A673 (cell line): Measurements from ENCODE around the gene FYCO1. TPM values are rescaled to one million over a fixed set of nuclear protein-coding genes. Genes with fewer than 3 reads are reported as not detected.

Experiments used
- BruUV-seq: library from RNA; stranded (reverse); fragments of 400-500 nt; replicated peaks from 2 replicates; lab custom pipeline; 2021; lab: Mats Ljungman, UMichigan
- CTCF ChIA-PET: fragments of 300-600 bp; sonication (Branson Sonifier 250); formaldehyde crosslinking; loops from one replicate; lab custom pipeline; 2022; ENCODE audit warnings: antibody characterized with exemption; lab: Charles Lee
- POLR2A ChIA-PET: fragments of 300-600 bp; sonication (Branson Sonifier 250); formaldehyde crosslinking; loops from one replicate; lab custom pipeline; 2022; ENCODE audit warnings: antibody characterized with exemption; ENCODE audit not compliant: low non-redundant PET; lab: Charles Lee
- DNase-seq: peaks from one replicate; pipeline ENCODE4 v3.0.0-alpha.2; 2015; ENCODE audit warnings: low spot score
- H3K27ac ChIP-seq: fragments of 200-600 bp; sonication (generic); 2 replicates; pipeline ENCODE4 v1.5.1; 2016; ENCODE audit warnings: mixed run types, low read depth, mild to moderate bottlenecking, mixed read lengths, antibody characterized with exemption, low read length; ENCODE audit not compliant: poor library complexity, severe bottlenecking
- H3K27me3 ChIP-seq: fragments of 200-600 bp; sonication (generic); replicated peaks from 2 replicates; pipeline ENCODE4 v1.6.1; 2017; ENCODE audit warnings: mixed run types, low read depth, mild to moderate bottlenecking, mixed read lengths, antibody characterized with exemption, low read length; ENCODE audit not compliant: insufficient read depth, poor library complexity
- H3K36me3 ChIP-seq: fragments of 200-600 bp; sonication (generic); 2 replicates; pipeline ENCODE4 v1.6.1; 2016; ENCODE audit warnings: mixed run types, mild to moderate bottlenecking, mixed read lengths, antibody characterized with exemption, low read length; ENCODE audit not compliant: insufficient read depth, poor library complexity, severe bottlenecking
- H3K4me1 ChIP-seq: fragments of 200-600 bp; sonication (generic); 2 replicates; pipeline ENCODE4 v1.6.1; 2017; ENCODE audit warnings: mixed run types, mild to moderate bottlenecking, mixed read lengths, antibody characterized with exemption, low read length; ENCODE audit not compliant: insufficient read depth, poor library complexity, severe bottlenecking
- H3K4me3 ChIP-seq: fragments of 200-600 bp; sonication (generic); 2 replicates; pipeline ENCODE4 v1.5.1; 2016; ENCODE audit warnings: low read depth, mixed run types, mild to moderate bottlenecking, mixed read lengths, low read length; ENCODE audit not compliant: poor library complexity, severe bottlenecking
- H3K9me3 ChIP-seq: fragments of 200-600 bp; sonication (generic); 2 replicates; pipeline ENCODE4 v1.6.1; 2016; ENCODE audit warnings: mixed run types, low read depth, mild to moderate bottlenecking, mixed read lengths, antibody characterized with exemption, low read length; ENCODE audit not compliant: poor library complexity, severe bottlenecking
- EZH2 ChIP-seq: fragments of 200-600 bp; sonication (generic); IDR thresholded peaks from 2 replicates; pipeline ENCODE4 v1.6.1; 2017; ENCODE audit warnings: borderline replicate concordance, low read depth, mild to moderate bottlenecking, mixed read lengths, antibody characterized with exemption, low read length; ENCODE audit not compliant: poor library complexity, severe bottlenecking
- intact Hi-C: fragments of 100-400 bp; cut with micrococcal nuclease; formaldehyde crosslinking; loops from one replicate; pipeline ENCODE4 v1.10.0; 2022; ENCODE audit not compliant: unreplicated experiment
- total RNA-seq: library from RNA; stranded (reverse); gene quantifications from 2 replicates; pipeline ENCODE4 v1.2.3, GENCODE V29; 2021
- TF ChIP-seq, protein P1 (sequence below): fragments of 300-800, 200-600 bp; sonication (generic); conservative IDR thresholded peaks from 2 replicates; pipeline ENCODE4 v1.5.1; 2017; ENCODE audit warnings: low read depth, mild to moderate bottlenecking, antibody characterized with exemption, low read length, moderate library complexity, mixed read lengths

Gene FYCO1
- total RNA-seq, 1 experiment from 2014 or later = 7.4 TPM

DNA sequence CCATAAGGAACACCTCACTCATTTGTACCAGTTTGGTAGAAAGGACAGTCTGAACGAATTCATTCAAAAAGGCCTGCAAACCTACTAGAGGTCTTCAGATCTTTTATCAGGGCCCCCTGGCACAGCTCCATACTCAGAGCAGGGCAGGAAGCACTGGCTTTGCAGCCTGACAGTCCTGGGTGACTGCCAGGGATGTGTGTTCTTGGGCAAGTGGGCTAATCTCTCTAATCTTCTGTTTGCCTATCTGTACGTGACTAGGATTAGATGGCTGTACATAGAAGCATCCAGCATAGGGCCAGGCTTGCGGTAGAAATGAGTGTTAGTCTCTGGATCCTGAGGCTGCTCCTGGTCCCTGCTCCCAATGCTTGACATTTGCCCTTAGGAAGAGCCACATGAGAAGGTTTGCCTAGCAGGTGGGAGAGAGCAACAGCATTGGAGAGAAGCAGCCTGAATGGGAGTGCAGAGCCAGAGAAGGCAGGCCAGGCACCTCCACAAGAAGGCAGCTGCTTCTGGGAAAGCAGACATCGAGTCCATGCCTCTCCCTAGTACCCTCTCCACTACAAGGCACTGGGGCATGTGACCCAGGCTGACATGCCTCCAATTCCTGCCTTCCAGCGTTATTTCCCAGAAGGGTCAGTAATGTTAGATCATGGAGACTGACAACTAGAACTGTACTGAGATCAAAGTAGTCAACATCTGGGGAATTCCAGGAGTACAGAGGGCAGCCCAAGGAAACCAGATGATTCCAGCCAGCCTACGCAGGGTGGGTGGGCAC lies 53.4 kb downstream of the FYCO1 start:
- Histone ChIP-seq H3K27me3 (no peaks in the 10 kb centered on the region), H3K36me3 (no peaks in the 10 kb centered on the region), H3K4me1 (no peaks in the 10 kb centered on the region), H3K4me3 (no peak overlapping the region), H3K27ac (no peak overlapping the region), H3K9me3 (no peaks in the 10 kb centered on the region)
- no TSS peak for BruUV-seq
- peak; percentile 35 for DNase-seq
- TF ChIP-seq EZH2 = no peak
- TF ChIP-seq, protein P1, sequence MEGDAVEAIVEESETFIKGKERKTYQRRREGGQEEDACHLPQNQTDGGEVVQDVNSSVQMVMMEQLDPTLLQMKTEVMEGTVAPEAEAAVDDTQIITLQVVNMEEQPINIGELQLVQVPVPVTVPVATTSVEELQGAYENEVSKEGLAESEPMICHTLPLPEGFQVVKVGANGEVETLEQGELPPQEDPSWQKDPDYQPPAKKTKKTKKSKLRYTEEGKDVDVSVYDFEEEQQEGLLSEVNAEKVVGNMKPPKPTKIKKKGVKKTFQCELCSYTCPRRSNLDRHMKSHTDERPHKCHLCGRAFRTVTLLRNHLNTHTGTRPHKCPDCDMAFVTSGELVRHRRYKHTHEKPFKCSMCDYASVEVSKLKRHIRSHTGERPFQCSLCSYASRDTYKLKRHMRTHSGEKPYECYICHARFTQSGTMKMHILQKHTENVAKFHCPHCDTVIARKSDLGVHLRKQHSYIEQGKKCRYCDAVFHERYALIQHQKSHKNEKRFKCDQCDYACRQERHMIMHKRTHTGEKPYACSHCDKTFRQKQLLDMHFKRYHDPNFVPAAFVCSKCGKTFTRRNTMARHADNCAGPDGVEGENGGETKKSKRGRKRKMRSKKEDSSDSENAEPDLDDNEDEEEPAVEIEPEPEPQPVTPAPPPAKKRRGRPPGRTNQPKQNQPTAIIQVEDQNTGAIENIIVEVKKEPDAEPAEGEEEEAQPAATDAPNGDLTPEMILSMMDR = no peak
- POLR2A ChIA-PET = no interaction called here
- CTCF ChIA-PET = no interaction called here
- intact Hi-C loops = no loop called here

DNA sequence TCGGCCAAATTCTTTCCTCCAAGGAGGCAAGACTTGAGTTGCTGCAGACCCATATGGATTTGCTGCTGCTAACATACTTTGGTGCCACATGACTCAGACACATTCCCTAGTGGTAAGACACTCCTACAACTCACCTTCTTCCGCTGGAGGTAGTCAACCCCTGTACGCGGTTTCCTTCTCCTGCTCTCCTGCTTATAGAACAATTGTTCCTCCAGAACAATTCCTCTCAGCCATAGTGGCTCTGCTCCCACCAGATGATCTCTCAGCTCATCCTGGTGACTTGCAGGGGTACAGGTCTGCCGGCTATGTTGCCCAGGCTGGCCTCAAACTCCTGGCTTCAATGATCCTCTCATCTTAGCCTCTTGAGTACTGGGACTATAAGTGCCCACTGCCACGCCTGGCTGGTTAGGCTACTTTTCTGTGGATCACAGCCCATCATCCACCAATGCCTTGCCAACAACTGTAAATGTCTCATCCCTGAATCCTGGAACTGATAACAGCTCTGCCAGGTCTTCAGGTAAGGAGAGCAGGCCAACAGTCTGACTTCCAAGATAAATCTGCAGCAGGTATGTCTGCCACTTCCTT lies 54.8 kb downstream of the FYCO1 start:
- TF ChIP-seq EZH2 = no peak
- TF ChIP-seq, protein P1 = no peak
- Histone ChIP-seq H3K36me3 (no peaks in the 10 kb centered on the region), H3K27me3 (no peaks in the 10 kb centered on the region), H3K27ac (no peak overlapping the region), H3K4me3 (no peak overlapping the region), H3K4me1 (no peaks in the 10 kb centered on the region), H3K9me3 (no peaks in the 10 kb centered on the region)
- BruUV-seq = no TSS peak
- DNase-seq = no peak
- intact Hi-C loops = no loop called here
- ChIA-PET POLR2A (no interaction called here), CTCF (no interaction called here)

DNA sequence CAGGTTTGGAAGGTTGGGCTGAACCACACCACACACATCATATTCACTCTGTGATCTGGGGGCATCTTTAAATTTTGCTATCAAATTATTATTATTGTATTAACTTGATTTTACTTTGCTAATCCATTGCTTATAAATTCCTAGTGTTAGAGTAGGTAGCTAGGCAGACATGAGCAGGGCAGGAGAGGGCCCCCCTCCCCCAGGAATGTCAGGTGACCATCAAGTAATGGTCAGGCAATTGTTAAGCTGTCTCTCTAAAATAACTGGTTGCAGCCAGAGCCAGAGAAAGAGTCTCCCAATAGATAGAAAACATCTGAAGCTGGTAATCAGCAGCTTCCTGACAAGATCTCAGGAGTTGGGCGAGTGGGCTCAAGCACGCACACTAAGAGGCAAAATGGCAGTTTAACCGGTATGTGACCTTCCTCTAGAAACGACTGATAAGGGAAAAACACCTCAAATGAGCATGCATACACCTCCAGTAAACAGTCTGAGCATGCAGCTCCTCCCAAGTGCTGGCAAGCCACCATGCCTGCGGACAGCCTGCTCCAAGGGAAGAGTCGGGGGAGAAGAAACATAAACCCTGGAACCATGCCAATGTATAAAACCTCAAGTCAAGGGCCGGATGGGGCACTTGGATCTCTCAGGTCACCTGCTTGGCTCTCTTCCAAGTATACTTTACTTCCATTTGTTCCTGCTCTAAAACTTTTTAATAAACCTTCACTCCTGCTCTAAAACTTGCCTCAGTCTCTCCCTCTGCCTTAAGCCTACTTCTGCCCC lies 55.4 kb downstream of the FYCO1 start:
- TF ChIP-seq, protein P1 = no peak
- no peak for TF ChIP-seq EZH2
- Histone ChIP-seq H3K4me1 (no peaks in the 10 kb centered on the region), H3K36me3 (no peaks in the 10 kb centered on the region), H3K27me3 (no peaks in the 10 kb centered on the region), H3K27ac (no peak overlapping the region), H3K4me3 (no peak overlapping the region), H3K9me3 (no peaks in the 10 kb centered on the region)
- BruUV-seq = no TSS peak
- POLR2A ChIA-PET = interaction anchor here (0.6 kb wide), 1 partner anchor 50 kb away, joined by 7 read pairs; no protein-coding TSS in a partner anchor
- intact Hi-C loops = no loop called here
- CTCF ChIA-PET = no interaction called here
- DNase-seq = no peak
